ENCODE measurements around the gene RANBP3L.

DNA sequence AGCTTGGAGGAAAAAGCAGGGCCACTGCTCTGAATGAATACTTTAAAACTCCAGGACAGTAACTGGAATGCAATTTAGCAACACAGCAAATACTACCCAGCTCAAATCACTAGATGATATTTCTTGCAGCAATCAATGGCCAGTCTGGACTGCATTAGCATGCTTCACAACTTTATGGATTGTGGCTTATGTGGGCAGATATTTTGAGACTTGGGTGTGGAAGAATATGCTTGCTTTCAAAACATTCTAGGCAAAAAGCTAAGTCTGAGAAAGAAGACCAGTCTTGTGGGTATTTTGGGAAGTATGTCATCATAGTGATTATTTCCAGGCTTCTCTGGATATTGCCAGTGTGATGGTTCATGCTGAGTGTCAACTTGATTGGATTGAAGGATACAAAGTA, 3.1 kb downstream of the RANBP3L start:
- TF ChIP-seq USF2 (IDR thresholded peaks at IDR 0.05; ENCODE audit: low read depth, low read length) (no peak), CTCF (conservative IDR thresholded peaks at IDR 0.05; ENCODE audit: low read depth, low read length) (no peak), POLR2A (IDR thresholded peaks at IDR 0.05; ENCODE audit: low read depth, low read length) (no peak), NFE2L2 (IDR thresholded peaks at IDR 0.05; ENCODE audit: low read depth, low read length) (no peak), RFX5 (IDR thresholded peaks at IDR 0.05; ENCODE audit: low read depth, low read length) (no peak)

All from IMR-90 (cell line).